GM23248 (cell line): ENCODE measurements around the gene PPM1L.

ENCODE experiments used
- EZH2 ChIP-seq: fragments of 200-600 bp; sonication (generic); IDR thresholded peaks from 2 replicates; pipeline ENCODE4 v1.6.1; 2018; ENCODE audit warnings: antibody characterized with exemption, mild to moderate bottlenecking; ENCODE audit not compliant: insufficient read depth, poor library complexity, severe bottlenecking
- EZH2phosphoT487 ChIP-seq: fragments of 200-600 bp; sonication (generic); IDR thresholded peaks from 2 replicates; pipeline ENCODE4 v1.6.1; 2018; ENCODE audit warnings: antibody characterized with exemption, moderate library complexity, mild to moderate bottlenecking, low read depth; ENCODE audit not compliant: insufficient read depth

DNA sequence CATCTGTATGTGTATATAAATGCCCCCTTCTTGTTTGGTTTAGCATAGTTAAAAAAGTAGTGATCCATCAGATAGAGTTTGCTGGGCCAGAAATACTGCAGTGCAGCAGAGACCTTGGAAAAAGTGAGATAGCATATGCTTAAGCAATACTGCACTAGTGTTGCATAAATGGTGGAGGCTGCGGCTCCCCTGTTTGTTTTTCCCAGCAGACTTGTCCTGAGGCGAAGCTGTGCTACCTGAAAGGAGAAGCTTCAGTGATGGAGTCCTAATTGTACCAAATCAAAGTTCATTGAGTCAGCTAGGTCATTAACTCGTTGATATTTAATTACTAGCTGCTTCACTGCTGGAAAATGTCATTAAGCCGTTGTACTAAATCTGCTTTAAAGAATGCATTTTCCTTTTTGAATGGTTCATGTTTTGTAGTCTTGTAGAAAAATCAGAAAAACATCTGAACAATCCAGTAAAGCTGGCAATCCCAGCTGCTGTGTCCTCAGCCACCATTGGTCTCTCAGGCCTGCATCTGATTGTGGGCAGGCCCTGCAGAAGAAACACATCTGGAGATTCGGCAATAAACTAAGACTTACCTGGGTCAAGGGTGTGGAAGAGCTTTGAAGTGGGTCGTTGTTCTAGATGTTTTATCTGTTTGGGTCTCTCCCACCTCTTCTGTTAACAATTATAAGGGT, 179.5 kb downstream of the PPM1L start:
- TF ChIP-seq EZH2 = no peak
- TF ChIP-seq EZH2phosphoT487 = no peak
